ENCODE measurements around the gene PRPF8.

Gene PRPF8

DNA sequence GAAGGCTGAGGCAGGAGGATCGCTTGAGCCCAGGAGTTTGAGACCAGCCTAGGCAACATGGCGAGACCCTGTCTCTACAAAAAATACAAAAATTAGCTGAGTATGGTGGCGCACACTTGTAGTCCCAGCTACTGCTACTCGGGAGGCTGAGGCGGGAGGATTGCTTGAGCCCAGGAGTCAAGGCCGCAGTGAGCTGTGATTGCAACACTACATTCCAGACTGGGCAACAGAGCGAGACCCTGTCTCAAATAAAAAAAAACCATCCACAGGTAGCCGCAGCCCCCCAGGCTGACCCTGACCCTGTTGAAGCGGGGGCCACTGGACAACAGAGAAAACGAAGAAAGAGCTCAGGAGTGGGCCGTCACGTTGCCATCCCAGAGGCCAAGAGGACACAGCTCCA is 60.0 kb downstream of the PRPF8 start:
- no peak for DNase-seq

DNA sequence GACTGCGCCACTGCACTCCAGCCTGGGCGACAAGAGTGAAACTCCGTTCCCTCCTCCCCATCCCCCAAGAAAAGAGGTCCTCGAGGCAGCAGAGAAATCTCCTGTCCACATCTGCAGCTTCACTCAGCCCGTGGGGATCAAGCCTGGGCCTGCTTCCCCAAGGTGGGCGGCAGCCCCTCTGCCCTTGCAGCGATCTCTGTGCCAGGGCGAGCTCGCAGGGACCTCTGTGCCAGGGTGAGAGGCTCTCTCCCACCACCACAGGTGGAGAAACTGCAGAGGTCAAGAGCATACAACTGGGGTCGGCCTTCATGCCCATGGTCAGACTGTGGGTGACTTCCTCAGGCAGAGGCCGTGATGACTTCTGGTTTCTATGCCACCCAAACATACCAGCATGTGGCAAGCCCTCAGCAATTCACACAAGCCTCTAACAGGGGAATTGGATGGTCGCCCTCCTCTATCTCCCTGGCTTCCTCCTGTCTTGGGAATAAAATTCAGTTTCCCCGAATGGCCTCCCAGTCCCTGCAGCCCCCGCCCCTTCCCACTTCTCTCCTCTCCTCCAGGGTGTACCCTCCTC is 61.5 kb downstream of the PRPF8 start:
- no peak for DNase-seq

DNA sequence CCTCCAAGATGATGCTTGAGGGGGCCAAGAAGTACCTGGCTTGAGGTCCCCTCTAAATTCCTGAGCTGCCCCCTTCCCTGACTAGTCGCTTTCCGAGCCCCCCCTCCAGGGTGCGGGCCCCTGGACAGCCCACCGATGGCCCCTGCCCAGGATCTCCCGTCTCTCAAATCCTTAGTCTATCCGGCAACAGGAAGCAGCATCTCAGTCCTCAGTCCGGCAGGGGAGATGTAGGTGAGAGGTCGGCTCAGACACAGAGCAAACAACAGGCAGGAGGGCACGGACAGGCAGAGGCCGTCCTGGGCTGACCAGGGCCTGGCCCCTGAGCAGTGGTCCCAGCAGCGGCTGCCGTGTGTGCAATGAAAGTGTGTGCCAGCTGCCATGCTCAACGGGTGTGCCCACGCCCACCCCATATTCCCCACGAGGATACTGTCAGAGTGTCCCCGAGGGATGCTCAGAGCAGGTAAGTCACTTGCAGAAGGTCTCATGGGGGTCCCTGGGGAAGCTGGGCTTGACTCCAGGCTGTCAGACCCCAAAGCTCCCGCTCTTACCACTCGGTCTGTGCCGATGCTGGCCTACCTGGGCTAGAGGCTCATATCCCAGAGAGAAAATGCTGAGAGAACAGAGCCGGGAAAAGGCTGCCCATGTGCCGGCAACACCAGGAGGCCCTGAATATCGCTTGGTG is 63.3 kb downstream of the PRPF8 start:
- no peak for DNase-seq

DNA sequence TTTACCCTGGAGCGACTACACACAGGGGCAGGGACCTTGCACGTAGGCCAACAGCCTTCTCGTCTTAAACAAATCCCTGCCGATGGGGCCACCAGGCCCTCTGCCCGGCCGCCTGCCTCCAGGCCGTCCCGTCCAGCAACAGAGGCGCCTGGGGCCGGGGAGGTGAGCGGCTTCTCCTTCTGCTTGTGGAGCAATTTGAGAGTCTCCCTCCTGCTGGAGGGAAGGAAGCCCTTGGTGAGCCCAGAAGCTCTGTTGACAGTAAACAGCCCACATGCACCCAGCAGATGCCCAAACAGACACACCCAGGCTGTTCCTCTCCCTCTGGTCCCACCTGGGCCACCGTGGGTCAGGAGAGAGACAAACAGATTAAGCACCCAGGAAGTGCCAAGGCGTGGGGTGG is 64.2 kb downstream of the PRPF8 start:
- DNase-seq = no peak

DNA sequence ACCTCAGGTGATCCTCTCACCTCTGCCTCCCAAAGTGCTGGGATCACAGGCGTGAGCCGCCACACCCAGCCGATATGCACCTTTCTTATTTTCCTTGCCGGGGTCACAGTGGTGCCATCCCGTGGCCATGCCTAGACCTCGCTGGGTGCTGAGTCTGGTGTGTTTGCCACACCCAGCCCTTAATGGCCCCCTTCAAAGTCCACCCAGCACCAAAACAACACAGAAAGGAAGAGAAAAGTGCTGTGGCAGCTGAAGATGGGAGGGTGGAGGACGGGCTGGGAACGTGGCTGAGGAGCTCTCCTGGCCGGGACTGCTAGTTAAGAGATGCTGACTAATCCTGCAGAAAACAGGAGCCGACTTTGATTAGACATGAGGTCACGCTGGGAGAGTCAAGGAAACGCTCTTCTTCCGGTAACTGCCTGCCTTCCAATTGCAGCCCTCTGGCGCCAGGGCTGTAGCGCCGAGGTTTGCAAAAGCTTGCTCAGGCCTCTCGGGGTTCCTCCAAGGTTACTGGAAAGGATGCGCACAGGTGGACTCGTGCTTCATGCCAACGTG is 67.0 kb downstream of the PRPF8 start:
- DNase-seq = no peak

DNA sequence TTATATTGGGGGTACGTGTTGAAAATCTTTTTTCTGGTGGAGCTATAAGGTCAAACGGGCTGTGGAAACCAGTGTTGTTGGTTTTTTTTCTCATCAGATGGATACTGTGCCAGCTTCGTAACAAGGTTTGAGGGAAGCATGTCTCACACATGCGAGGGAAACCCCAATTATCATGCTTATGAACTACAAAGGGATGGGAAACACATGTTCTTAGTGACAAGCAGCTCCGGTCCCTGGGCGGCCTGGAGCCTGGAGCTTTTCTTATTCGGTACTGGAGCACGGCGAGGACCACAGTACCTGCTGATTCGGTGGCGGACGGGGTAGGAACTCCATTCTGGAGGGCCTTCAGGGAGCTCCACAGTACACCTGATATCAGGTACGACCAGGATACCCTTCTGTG is 68.6 kb downstream of the PRPF8 start:
- no peak for DNase-seq

DNA sequence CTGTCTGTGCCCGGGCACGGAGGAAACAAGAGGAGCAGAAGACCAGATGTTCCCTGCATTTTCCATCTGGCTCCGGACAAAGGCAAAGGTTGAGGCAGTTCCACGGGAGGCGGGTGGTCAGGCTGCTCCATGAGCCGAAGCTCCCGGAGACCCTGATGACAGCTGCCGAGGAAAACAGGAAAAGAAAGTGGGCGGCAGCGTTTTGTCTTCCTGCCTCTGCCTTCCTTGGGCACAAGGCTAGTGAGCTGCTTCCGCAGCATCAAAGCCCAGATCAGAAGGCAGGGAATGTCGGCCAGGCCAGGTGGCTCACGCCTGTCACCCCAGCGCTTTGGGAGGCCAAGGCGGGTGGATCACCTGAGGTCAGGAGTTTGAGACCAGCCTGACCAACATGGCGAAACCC is 72.3 kb downstream of the PRPF8 start:
- no peak for DNase-seq

DNA sequence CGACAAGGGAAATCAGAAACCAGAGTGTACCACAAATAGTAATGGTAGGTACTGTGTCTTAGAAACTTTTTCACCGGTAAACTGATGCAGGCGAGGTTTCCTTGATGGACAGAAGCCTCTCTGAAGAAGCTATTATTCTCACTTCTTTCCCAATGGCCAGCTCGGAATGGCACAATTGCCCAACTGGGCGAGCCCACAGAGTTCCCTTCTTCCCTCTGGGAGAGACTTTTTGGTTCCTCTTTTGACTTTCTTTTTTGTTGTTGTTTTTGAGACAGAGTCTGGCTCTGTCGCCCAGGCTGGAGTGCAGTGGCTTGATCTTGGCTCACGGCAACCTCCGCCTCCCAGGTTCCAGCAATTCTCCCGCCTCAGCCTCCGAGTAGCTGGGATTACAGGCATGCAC is 73.0 kb downstream of the PRPF8 start:
- no peak for DNase-seq

DNA sequence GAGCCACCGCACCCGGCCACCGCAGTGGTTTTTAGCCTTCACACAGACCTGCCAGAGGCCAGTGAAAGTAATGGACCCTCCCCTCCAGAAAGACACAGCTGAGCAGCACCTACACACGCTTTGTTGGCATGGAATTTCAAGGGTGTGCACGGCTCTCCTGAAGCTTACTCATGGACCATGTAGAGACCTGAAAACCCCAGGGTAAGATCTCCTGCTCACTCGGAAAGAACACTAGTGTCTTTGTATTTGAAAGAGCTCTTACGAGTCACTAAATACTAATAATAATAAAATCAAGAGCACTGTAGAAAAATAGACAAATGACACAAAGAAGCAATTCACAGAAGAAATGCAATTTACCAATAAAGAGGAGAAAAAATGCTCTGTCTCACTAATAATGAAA is 76.0 kb downstream of the PRPF8 start:
- DNase-seq = no peak

DNA sequence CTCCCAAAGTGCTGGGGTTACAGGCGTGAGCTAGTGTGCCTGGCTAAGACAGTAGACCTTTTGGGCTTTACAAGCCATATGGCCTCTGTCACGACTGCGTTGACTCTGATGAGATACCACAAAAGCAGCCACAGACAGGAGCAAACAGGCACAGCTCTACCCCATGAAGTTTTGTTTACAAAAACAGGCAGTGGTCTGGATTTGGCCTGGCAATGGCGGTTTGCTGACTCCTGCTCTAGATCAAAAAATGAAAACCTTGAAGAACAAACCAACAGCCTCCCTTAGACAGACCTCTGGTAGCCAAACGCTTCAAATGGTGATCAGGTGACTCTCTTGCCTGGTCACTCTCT is 76.7 kb downstream of the PRPF8 start:
- no peak for DNase-seq

DNA sequence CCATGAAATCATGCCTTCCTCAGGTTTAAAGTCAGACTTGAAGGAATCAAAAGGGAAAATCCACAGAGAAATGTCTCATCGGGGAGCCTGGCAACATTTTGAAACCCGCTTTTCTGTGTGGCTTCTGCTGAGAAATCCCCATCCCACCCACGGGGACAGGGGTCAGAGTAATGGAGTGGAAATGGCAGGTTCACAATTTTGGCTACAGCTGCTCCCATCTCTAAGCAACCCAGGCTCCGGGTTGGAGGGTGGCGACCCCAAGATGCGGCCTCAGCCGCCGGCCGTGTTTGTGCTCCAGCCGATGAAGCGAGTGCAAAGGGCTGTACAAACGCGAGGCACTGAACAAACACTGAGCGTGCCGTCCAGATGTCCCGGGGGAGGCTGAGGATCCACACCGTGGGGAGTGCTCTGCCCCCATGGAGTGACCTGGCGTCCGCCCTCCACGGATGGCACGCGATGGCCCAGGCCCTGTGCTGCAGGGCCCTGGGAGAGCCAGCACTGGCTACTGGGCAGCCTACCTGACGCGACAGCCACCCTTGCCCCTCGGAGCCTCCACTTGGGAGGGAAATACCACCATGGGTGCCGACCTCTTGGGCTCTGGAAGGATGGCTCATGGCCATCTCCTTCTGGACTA is 78.2 kb downstream of the PRPF8 start:
- no peak for DNase-seq

DNA sequence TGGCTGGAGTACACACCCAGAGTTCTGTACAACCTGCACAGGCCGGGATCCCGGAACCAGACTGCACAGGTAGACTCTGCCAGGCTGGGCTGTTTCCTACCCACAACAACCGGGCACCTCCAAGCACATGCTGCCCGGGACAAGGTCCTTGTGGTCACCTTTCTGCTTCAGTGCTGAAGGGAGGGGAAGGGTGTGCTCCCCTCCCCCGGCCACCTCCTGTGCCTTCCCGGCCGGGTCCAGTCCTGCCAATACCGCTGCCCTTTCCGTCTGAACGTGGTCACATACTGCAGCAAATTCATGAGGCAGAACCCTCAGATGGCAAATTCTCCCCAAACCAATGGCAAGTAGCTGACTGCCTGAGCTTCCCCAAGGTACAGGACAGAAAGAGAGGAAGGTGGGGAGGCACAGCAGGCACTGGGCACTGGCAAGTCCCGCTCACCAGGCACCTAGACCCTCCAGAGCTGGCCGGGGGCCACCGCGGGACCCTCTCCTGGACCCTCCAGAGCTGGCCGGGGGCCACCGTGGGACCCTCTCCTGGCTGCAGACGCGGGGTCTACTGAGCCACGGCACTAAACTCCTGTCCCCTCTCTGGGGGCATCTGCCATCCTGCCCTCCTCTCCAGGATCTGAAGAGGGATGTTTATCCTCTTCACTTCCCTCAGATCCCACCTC is 78.9 kb downstream of the PRPF8 start:
- no peak for DNase-seq

DNA sequence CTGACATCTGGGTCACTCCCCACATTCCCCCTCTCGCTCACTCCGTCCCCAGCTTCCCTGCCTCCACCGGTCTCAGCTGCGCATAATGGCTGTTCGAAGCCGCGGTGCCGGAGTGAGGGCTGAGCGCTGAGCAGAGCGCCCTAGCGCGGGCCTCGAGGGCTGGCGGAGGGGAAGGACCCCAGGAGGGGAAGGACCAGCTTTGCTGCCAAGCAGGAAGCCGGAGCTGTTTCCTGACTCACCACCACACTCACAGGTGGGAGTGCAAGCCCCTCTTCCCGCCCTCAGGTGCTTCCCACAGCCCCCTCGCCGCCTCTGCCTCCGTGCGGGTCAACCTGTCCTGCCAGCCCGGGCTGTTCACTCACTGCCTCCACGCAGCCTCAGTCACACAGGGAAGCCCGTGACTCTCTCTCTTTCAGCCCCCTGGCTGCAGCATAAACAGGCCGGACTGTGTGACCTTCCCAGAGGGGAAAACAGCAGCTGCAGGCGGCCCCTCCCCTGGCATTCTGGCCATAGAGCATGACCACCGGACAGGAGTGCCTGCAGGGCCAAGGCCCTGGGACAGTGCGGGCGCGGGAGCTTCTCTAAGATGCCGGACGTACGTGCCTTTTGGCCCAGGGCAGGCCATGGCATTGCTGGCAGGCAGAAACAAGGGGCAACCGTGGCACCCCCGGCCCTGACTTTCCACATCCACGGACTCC is 79.7 kb downstream of the PRPF8 start:
- DNase-seq = no peak

DNA sequence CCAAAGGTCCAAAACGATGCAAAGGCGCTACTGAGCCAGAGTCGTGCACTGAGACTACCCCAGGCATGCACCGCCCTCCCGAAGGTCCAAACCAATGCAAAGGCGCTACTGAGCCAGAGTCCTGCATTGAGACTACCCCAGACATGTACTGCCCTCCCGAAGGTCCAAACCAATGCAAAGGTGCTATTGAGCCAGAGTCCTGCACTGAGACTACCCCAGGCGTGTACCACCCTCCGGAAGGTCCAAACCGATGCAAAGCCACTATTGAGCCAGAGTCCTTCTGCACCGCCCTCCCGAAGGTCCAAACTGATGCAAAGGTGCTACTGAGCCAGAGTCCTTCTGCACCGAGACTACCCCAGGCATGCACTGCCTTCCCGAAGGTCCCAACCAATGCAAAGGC is 83.1 kb downstream of the PRPF8 start:
- DNase-seq = no peak
